ENCODE data around the gene OOSP1. TPM values are rescaled to one million over a fixed set of nuclear protein-coding genes. Genes with fewer than 3 reads are reported as not detected.

The OOSP1 gene
- total and polyA plus RNA-seq, 10 of the 15 experiments (the other 5 are each of a cell fraction or from before 2014, with no cell fraction given): not detected

- CTCF ChIA-PET: interaction anchor here (1.6 kb wide), 1 partner anchor 307 kb away, joined by 6 read pairs; no protein-coding TSS in a partner anchor
- Histone ChIP-seq H3K79me2 (ENCODE audit: control insufficient read depth, insufficient read depth, low read length) (no peaks in the 10 kb centered on the region), H3K9ac (ENCODE audit: control insufficient read depth, insufficient read depth, low read length) (no peak overlapping the region), H3K9me3 (replicated peaks; ENCODE audit: control insufficient read depth, insufficient read depth, low read length) (no peaks in the 10 kb centered on the region), H3K4me2 (ENCODE audit: control insufficient read depth, insufficient read depth) (no peak overlapping the region), H3K4me3 (no peak overlapping the region), H3K4me1 (ENCODE audit: control insufficient read depth, insufficient read depth, low read length) (no peaks in the 10 kb centered on the region), H4K20me1 (ENCODE audit: control insufficient read depth, insufficient read depth) (no peaks in the 10 kb centered on the region), H3K36me3 (ENCODE audit: control insufficient read depth in 2 of 2, insufficient read depth in 2 of 2, low read length in 1 of 2) (no peaks in the 10 kb centered on the region), H2AFZ (ENCODE audit: control insufficient read depth, low read depth, low read length) (no peak overlapping the region), H3K27ac (ENCODE audit: control insufficient read depth, insufficient read depth) (no peak overlapping the region), H3K27me3 (replicated peaks in 1 of 2; ENCODE audit: control insufficient read depth in 2 of 2, insufficient read depth in 2 of 2, low read length in 1 of 2) (no peaks in the 10 kb centered on the region)
- intact Hi-C loops (cut with micrococcal nuclease; ENCODE audit: unreplicated experiment): no loop called here
- SMC1A ChIA-PET (ENCODE audit: uncharacterized antibody, unreplicated experiment): interaction anchor here (0.6 kb wide), 2 partner anchors 54 to 81 kb away, joined by 3 read pairs; no protein-coding TSS in a partner anchor
- DNase-seq (ENCODE audit: low read depth, low spot score): no peak
- RAD21 ChIA-PET (ENCODE audit: unreplicated experiment): no interaction called here
- WGBS (ENCODE audit: insufficient coverage, insufficient replicate concordance, low lambda C conversion rate, missing lambda C conversion rate): 47% methylated on average over 3 of the region's 3 CpGs
- FAIRE-seq: no peak
- no TSS peak for BruUV-seq (replicated peaks)
- no peak for ATAC-seq
- in situ Hi-C loops (cut with MboI): no loop called here
- POLR2A ChIA-PET: interaction anchor here (0.6 kb wide), 2 partner anchors 143 to 161 kb away, joined by 3 to 5 read pairs; no protein-coding TSS in a partner anchor
- TF ChIP-seq ELK1 (IDR thresholded peaks at IDR 0.05; ENCODE audit: low read depth, low read length) (no peak), KLF5 (IDR thresholded peaks at IDR 0.05; ENCODE audit: partially characterized antibody) (no peak), ZBTB33 (IDR thresholded peaks at IDR 0.05) (no peak), EZH2 (IDR thresholded peaks at IDR 0.05; ENCODE audit: borderline replicate concordance, control insufficient read depth, low read depth, low read length) (no peak), SMAD1 (IDR thresholded peaks at IDR 0.05; ENCODE audit: low read depth, partially characterized antibody) (no peak), CBX3 (IDR thresholded peaks at IDR 0.05; ENCODE audit: borderline replicate concordance, low read depth) (no peak), RELB (IDR thresholded peaks at IDR 0.05; ENCODE audit: low read depth) (no peak), ASH2L (IDR thresholded peaks at IDR 0.05; ENCODE audit: borderline replicate concordance, low read depth) (no peak), MLLT1 (IDR thresholded peaks at IDR 0.05) (no peak), ZNF622 (IDR thresholded peaks at IDR 0.05) (no peak), TARDBP (IDR thresholded peaks at IDR 0.05; ENCODE audit: borderline replicate concordance) (no peak)
- TF ChIP-seq, protein P1, sequence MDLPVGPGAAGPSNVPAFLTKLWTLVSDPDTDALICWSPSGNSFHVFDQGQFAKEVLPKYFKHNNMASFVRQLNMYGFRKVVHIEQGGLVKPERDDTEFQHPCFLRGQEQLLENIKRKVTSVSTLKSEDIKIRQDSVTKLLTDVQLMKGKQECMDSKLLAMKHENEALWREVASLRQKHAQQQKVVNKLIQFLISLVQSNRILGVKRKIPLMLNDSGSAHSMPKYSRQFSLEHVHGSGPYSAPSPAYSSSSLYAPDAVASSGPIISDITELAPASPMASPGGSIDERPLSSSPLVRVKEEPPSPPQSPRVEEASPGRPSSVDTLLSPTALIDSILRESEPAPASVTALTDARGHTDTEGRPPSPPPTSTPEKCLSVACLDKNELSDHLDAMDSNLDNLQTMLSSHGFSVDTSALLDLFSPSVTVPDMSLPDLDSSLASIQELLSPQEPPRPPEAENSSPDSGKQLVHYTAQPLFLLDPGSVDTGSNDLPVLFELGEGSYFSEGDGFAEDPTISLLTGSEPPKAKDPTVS (IDR thresholded peaks at IDR 0.05; ENCODE audit: low read depth, low read length): no peak
Observed at GRCh38 chr11:59943997-59944714, 5.9 kb downstream of the OOSP1 start.
